GM21529 (cell line): Measurements from ENCODE around the gene RABGAP1L.

Source experiments
- ATAC-seq: cut with Tn5 transposase; IDR thresholded peaks from one replicate; pipeline ENCODE4 v1.9.1; 2021; ENCODE audit not compliant: unreplicated experiment

Gene RABGAP1L

GRCh38 chr1:174953285-174954072 is 794.2 kb downstream of the RABGAP1L start:
- ATAC-seq, result peak; percentile 51

GRCh38 chr1:174954073-174954460 is 794.7 kb downstream of the RABGAP1L start:
- ATAC-seq, result peak; percentile 23

GRCh38 chr1:174954671-174955669 is 795.6 kb downstream of the RABGAP1L start:
- no peak for ATAC-seq

GRCh38 chr1:174956086-174956485 is 796.8 kb downstream of the RABGAP1L start:
- ATAC-seq, result no peak

DNA sequence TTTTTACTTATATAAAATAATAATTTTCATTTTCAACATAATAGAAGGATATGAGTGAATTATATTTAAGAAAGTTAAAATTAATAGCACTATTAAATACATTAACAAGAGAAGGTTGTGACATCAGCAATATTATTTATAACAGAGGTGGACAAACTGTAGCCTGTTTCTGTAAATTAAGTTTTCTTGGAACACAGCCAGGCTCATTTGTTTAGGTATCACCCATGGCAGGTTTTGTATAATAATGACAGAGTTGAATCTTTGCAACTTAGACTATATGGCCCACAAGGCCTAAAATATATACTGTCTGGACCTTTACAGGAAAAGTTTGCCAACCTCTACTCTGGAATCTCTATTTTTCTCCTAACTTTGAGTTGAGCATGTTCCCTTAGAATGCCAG is 797.7 kb downstream of the RABGAP1L start:
- no peak for ATAC-seq

- ATAC-seq, result no peak
Measured at GRCh38 chr1:174957829-174958228, 798.5 kb downstream of the RABGAP1L start.

DNA sequence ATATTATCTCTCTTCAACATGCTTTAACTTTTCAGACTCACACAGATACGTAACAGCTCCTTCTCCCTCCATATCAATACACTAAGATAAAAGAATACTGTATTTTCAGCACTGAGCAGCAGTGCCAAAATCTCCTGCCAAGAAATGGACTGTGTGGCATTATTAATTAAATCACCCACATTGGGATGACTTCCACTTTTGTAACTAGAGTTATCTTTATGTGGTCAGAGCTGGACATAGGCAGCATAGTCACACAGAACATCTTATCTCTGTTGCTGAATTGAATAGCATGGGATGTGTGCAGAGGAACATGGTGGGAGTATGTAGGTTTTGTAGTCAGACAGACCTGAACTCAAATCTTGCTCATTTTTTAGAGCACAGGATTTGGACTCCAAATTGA is 799.1 kb downstream of the RABGAP1L start:
- no peak for ATAC-seq

DNA sequence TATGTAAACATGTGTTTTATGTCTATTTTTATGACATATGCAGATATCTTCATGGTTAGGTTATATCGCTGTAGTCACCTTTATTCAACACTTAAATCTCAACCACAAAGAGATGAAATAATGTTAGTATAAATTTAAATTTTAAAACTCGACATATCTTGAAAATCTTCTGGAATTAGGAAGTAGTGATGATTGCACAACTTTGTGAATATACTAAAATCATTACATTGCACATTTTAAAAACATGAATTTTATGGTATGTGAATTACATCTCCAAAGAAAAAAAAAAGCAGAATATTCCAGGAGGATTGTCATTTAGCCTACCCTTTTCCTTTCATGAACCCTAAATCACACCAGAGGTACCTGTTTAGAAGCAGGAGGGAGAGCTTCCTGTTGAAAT is 801.0 kb downstream of the RABGAP1L start:
- ATAC-seq, result no peak

DNA sequence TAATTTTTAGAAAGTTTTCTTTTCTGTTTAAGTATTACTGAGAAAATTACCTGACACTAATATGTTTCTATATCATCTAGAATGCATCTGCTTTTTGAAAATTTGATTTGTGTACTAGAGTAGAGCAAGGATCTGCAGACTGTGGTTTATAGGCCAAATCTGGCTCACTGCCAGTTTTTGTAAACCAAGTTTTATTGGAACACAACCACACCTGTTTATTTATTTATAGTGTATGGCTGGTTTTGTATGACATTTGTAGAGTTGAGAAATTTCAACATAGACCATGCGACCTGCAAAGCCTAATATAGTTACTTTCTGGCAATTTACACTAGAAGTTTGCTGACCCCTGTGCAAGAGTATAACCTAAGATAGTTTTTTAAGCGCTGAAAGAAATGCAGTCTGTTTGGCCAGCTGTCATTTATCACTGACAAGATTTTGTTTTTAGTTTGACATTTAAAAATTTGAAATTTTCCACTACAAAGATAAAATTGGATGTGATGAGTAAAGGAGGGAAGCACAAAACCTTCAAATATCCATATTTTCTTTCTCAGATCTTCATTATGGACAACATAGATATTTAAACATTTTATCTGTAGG is 804.3 kb downstream of the RABGAP1L start:
- no peak for ATAC-seq

DNA sequence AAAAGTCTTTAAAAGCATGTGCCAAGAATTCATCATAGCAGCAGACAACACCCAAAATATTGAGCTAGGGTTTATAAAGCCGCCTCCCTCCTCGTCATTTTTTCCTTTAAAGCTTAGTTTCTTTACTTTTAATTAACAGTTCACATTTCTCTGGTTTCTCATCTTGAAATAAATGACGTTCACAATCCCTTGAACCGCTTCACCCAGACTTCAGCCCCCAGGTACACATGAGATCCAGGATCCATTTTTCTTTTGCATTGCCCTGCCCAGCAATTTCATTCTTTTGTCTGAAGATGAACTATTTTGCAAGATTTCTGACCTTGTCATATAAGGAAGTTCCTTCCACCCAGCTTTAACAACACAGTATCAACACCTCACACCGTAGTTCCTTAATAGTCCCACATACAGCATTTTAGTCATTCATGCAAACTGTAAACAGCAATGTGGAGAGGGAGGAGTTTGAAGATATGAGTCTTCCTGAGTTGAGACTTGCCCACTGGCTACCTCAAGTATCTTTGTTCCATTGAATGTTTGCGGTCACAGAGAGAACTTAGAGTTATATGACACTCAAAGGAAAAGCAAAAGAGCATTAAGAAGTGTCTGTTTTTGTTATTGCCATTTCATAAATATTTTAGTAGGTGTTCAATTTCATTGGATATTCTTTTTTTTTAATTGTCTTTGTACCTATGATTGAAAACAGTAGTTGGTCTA is 805.1 kb downstream of the RABGAP1L start:
- ATAC-seq, result no peak

GRCh38 chr1:174964972-174965361 is 805.6 kb downstream of the RABGAP1L start:
- ATAC-seq, result no peak

- no peak for ATAC-seq
Measured at GRCh38 chr1:174965362-174966007, 806.2 kb downstream of the RABGAP1L start.

DNA sequence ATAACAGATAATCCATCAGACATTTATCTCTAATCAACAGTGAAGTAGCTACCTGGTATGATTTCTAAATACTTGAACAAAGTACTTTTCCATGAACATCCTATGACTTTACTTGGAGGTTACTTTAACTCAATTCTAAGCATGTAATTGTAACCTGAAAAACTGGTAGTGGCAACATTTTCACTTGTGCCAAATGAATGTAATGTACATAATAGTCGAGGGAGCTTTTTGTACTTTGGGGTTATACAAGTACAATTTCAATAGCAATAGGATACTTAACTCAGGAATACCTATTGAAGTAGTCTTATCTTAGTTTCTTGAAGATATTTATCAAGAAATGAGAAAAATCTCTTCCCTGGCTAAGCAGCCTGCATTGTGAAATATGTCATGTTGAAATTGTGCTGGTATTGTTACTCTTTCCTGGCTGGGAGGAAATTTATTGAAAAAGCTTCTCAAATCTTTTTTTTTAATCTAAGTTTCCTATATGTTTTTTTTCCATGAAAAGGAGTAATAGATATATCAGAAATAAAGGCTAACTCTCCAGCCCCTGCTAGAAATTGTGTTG is 806.8 kb downstream of the RABGAP1L start:
- no peak for ATAC-seq

- ATAC-seq, result no peak
Measured at GRCh38 chr1:174967845-174968705, 808.8 kb downstream of the RABGAP1L start.

DNA sequence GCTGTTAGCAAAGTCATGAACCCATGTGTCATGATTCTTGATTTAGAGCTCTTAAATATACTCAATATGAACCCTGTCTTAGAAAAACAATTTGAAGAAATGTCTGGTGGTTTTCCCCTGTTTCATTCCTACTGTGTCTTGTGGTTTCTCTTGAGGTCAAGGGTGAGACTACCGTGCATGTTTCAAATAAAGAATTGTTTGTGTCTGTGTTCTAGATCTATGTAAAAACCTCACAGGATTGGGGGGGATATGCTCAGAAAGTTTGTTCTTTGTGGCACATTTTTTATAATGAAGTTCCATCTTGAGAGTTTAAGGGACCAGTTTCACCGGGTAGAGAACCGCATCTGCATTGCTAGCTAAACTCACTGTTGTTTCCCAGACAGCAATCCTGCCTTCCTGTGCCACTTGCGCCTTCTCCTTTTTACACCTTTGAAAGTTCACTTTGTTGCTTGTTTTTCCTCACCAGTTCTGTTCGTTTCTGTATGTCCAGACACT is 809.5 kb downstream of the RABGAP1L start:
- ATAC-seq, result peak; percentile 82

DNA sequence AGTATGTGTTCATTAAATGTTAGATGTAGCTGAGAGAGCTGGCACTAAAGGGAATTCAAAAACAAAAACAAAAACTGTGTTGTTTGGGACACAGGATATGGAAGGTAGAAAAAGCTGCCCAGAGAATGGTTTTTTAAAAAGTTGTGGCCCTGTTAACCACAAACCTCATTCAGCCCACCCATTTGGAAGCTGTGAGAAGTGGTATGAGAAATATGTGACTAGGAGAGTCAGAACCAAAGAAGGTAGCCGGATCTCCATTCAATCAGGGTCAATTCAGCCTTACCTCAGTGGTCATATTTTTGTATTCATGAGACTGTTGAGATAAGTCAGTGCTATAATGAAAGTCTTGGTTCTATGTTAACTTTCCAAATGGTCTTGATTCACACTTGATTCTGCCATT is 810.7 kb downstream of the RABGAP1L start:
- ATAC-seq, result no peak

GRCh38 chr1:174971466-174971865 is 812.1 kb downstream of the RABGAP1L start:
- no peak for ATAC-seq

DNA sequence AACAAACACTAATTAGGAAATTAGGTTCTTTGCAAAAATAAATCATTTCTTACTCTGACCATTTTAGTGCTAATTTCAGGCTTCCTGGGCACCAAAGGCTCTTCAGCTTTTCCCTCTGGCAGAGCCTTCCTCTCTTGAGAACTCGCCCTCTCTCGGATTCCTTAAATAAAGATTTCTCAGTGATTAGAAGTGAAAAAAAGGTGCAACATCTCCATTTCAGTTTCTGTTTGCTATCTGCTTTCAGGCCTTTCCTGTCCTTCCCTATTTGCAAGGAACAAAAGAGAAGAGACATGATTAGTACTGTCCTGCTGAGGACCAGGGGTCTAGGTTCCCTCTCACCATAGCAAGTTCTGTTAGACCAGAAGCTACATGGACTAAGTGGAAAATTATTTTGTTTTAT is 812.6 kb downstream of the RABGAP1L start:
- no peak for ATAC-seq

DNA sequence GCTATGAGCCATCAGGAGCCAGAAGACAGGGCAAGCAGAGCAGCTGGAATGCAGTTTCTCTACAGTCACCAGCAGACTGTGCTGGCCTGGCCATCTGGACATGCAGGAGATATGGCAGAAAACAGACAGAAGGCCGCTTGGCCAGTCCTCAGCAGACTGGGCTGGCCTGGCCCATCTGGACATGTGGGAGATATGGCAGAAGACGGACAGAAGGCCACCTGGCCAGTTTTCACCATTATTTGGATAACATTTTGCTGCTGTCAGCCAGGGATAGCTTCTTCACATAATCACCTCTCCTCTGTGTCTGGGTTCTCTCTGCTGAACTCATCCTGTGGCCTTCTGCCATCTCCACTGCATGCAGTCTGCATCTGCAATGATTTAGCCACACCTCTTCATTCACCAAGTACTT is 815.4 kb downstream of the RABGAP1L start:
- no peak for ATAC-seq
